Thyroid gland (tissue), 4 donors: ENCODE measurements around the gene PSMG4.

Experiments used
- CTCF ChIP-seq, 6 experiments: fragments of 200-600 bp in 3 of 6; fragments of 450-650 bp in 3 of 6; sonication (generic) in 3 of 6; IDR thresholded peaks; one replicate each; pipeline ENCODE4 v1.5.1; 2016 to 2019; ENCODE audit warnings: antibody characterized with exemption in 6 of 6, mild to moderate bottlenecking in 2 of 6, inconsistent platforms in 1 of 6, moderate library complexity in 1 of 6
- POLR2A ChIP-seq, 2 donors: fragments of 450-650 bp; IDR thresholded peaks; one replicate each; pipeline ENCODE4 v1.6.1; 2017; ENCODE audit warnings: antibody characterized with exemption in 2 of 2, mild to moderate bottlenecking in 2 of 2, moderate library complexity in 1 of 2

GRCh38 chr6:3306848-3307247 lies 48.1 kb downstream of the PSMG4 start:
- TF ChIP-seq CTCF (IDR thresholded peaks at IDR 0.05) (no peak), POLR2A (IDR thresholded peaks at IDR 0.05) (no peak)
